Glomerular visceral epithelial cell (primary cell): ENCODE data around the gene HOXB8.

Experiments
- DNase-seq: peaks from one replicate; pipeline ENCODE4 v3.0.0-alpha.2; 2016; ENCODE audit errors: extremely low spot score

Gene HOXB8

DNA sequence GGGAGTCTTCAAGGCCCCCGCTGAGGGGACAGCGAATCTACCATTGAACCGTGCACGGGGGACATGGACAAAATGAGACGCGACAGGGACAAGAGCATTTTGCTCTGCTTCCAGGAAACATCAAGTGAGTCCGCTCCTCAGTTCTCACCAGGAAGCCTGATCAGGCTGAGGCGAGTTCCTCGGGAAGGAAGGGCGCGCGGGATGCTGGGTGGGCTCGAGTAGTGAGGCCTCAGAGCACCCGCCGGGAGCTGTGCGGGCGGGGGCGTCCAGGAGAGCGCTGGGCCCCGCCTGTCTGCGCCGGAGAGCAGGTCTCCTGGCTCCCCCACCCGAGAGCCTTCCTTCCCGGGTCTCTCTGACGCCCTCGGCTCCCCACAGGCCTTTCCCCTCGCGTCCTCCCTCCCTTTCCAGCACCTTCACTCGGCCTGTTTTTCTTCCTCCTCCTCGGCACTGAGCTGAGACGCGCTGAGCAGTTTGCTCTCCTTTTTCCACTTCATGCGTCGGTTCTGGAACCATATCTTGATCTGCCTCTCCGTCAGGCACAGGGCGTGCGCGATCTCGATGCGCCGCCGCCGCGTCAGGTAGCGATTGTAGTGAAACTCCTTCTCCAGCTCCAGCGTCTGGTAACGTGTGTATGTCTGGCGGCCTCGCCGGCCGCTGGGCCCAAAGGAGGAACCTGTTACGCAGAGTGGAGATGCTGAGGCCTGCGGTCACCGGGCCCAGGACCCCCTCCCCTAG lies 18.9 kb downstream of the HOXB8 start:
- DNase-seq: no peak

DNA sequence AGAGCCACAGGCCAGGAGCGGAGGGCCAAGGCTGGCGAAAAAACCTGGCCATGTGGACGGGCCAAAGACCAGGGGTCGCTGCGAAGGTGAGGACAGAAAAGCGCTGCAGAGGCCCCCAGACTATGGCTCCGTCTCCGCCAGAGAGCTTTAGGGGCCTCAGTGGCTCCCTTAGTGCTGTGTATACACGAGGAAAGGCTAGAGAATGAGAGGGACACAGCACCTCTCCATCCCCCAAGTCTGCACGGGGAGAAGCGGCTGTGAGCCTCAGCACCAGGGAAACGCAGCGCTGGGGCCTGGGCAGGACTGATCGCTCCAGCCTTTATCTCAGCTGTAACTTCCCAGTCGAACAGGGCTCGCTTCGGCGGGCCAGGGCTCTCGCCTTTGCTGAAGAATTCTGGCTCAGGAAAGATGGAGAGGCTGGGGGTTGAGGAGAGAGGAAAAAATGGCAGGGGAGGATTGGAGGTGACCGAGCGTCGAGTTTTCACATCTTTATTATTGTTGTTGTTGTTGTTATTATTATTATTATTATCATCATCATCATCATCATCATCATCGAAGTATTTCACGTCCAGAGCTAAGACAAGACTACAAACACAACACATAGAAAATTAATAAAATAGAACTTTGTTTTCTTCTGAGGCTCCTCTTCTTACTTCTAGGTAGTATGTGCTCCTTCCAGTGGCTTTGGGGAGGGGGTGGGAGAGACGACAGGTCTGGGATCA lies 19.7 kb downstream of the HOXB8 start:
- no peak for DNase-seq

DNA sequence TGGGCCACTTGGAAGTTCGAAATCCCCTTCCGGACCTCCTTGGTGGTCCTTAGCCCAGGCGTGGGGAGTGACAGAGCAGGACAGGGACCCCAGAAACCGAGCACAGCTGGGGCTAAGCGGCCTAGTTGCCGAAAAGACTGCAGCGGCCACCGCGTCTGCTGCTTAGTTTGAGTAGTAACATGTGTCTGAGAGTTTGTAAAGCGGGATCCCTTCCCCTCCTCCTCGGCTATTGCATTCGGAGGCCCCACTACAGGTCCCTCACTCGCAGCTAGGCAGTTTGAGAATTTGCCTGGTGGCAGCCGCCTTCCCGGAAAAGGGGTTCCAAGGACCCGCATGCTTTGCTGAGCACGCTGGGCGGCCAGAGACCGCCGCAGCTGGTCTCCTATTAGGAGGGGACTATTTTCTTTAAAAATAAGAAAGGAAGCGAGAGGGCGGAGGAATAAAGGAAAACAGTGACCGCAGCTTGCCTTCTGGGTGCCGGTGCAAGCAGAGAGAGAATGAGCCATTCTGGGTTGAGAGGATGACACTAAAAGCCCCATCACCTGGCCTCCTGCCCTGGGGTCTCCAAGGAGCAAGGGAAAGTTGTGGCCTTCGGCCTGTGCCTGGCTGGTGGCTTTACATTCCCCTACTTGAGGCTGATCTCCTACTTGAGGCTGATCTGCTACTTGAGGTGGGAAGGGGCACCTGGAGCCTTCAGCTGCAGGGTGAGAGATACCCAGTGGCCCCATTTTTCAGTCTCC lies 20.4 kb downstream of the HOXB8 start:
- no peak for DNase-seq

DNA sequence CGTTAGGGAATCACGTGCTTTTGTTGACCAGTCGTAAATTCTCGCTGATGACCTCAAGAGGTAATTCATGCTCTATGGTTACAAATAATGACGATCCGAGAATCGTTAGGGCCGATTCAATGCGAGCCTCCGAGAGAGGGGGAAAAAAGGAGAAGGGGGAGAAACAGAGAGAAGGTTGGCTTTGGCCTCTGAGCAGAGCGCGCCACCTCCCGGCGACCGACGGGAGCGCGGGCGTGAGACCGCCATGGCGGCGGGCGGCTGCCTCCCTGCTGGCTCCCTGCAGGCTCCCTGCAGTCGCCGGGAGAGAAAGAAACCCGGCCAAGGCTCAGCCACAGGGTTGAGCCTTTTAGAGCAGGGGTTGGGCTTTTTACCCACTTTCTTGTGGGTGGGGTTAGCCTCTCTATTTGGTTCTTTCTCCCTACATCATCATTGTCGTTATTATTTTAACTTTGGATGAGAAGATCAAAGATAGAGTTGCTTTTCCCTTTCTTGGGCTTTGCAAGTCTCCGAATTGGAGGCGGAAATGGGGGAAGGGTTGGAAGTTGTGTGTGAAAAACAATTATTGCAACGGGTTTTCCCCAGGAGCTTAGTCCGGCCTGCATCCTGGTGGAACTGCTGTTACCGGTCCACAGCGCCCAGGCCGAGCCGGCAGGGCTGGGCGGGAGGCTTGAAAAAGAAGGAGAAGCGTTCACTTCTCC lies 21.1 kb downstream of the HOXB8 start:
- peak; percentile 85 for DNase-seq

DNA sequence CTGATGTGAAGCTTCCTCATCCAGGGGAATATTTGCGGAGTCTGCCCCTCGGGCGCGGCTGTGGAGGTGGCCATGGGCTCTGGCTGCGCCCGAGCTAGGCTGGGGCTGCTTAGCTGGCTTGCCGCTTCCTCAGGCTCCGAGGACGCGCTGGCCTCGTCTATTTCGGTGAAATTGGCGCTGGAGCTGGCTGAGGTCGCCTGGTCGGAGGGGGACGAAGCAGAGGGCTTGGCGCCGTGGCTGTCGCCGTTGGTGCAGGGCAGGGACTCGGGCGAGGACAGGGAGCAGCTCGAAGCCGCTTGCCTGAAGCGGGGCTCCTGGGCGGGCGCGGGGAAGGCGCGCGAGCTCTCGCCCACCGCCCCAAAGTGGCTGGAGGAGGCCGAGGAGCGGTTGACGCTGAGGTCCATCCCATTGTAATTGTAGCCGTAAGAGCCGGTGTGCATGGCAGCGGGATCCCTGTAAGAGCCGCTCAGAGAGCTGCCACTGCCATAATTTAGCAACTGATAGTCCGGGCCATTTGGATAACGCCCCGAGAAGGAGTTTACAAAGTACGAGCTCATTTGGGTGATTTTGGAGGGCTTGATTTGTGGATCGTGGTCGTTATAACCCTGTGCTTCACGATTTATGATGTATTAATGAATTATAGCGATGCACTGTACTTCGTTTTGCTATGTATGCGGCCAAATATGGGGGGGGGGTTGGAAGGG lies 21.8 kb downstream of the HOXB8 start, which contains the start of gene HOXB5:
TSS of gene HOXB5 (minus strand) at position 654 of the 704 bp plus-strand sequence. CDS start at position 557, 97 bp downstream.
- DNase-seq: no peak

DNA sequence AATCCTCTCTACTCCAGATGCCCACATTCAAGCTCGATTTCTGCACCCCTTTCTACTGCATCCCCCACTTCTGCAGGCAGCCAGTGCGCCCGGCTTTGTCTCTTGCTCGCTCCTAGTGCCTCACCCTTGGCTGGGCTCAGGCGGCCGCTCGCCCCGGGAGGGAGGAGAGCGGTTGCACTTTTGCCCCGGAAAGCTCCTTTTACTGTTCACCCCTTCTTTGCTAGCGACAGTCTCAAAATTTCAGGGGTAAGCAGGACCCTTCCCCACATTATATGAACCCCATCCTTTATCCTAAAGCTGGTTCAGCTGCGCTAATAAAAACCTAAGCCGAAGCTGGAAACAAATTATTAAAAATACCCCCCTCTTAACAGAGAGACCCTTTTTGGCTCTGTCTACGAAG lies 22.5 kb downstream of the HOXB8 start:
- DNase-seq: no peak

DNA sequence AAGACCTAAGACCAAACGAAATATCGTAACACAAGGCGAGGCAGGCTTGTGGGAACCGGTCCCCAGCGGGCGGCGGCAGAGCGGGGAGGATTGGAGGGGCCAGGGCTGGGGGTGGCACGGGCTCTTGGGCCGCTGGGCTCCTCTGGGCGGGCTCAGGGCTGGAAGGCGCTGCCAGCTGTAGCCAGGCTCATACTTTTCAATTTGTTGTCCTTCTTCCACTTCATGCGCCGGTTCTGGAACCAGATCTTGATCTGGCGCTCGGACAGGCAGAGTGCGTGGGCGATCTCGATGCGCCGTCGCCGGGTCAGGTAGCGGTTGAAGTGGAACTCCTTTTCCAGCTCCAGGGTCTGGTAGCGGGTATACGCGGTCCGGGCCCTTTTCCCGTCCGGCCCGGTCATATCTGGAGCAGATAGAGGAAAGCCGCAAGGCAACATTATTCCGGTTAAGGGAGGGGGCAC lies 23.0 kb downstream of the HOXB8 start:
- no peak for DNase-seq

DNA sequence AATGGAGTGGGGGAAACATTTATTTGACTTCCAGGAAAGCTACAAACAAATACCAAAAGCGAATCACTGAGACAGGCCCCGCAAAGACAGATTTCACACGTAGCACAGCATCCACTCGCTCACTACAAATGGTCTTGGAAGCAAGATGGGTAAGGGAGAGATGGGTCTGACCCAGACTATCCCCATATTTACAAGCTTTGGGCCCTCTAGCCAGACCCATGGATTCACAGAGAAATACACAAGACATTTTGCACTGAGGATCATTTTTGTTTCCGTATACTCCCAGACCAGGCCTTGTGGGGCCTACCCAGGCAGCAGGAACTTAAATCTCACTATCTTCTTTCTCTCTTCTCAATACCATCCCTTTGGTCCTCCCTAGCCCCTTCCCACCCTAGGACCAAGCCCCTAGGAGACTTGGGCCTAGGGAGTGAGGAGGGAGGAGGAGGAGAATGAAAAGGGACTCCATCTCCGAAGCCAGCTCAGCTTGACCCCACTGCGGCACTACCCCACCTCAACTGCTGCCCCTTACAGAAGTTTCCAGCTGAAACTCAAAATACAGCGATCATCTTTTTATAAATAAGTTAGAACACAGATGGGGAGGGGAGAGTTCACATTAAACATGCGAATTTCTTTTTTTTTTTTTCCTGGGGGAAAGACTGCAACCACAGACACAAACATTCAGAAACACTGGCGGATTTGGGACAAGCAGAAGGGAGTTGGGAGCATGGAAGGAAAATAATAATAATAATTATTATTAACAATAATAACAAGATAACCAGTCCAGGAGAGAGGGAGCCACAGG lies 23.6 kb downstream of the HOXB8 start:
- no peak for DNase-seq

DNA sequence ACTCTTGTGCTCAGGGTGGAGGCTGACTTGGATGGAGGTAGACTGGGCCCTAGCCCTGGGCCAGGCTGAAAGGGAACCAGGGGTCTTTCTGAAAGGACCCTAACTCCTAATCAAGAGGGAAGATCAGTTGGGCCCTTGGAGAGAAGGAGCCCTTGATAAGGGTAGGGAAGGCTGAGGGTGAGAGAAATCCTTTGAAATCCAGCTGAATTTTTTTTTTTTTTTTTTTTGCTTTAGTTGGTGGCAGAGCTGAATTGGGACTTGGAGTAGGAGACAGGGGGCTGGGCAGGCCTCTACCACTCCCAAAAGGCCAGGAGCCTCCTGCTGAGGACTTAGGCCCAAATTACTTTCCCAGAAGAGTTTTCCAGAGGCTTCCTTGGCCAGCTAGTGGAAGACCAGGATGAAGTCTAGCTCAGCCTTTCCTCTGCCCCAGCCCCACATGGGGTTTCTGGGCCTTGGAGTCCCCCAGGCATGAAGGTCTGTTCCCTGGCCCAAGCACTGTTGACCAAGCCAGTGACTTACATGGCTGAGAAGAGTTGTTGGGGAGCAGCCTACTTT lies 24.4 kb downstream of the HOXB8 start:
- DNase-seq: no peak

DNA sequence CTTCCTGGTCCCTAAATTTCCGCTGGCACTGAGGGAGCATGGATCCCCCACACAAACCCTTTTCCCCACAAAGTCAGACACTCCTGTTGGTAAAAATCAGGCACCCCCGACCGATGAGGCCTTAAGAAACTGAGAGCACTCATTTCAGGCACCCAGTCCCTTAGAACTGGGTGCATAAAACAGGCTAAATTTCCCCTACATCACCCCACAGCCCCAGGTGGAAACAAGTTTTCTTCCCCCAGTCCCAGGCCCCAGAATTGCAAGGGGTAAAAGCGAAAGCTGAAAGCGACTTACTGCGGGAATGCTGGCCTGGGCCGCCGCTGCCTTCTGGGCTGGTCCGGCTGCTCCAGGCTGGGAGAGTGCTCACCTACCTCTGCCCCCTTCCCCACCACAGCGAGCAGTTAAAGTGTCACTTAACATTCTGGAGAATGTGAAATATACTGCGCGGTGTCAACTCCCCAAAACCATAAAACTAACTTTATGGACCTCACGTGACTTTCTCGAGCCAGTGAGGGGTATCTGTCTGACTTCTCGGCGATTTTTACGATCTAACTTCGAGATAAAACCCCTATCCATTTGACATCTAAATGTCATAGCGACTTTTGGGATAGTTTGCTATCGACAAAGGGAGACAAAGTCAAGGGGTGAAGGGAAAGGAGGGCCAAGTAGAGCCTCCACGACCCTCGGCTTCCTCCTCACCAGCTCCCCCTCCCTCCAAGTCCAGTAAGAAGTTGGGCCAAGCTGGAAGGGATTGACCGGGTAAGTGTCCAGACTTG lies 25.1 kb downstream of the HOXB8 start, which contains the start of gene HOXB3:
TSS of gene HOXB3 (minus strand) at position 411 of the 776 bp plus-strand sequence. CDS start 37,767 bp downstream, outside the sequence.
- no peak for DNase-seq

DNA sequence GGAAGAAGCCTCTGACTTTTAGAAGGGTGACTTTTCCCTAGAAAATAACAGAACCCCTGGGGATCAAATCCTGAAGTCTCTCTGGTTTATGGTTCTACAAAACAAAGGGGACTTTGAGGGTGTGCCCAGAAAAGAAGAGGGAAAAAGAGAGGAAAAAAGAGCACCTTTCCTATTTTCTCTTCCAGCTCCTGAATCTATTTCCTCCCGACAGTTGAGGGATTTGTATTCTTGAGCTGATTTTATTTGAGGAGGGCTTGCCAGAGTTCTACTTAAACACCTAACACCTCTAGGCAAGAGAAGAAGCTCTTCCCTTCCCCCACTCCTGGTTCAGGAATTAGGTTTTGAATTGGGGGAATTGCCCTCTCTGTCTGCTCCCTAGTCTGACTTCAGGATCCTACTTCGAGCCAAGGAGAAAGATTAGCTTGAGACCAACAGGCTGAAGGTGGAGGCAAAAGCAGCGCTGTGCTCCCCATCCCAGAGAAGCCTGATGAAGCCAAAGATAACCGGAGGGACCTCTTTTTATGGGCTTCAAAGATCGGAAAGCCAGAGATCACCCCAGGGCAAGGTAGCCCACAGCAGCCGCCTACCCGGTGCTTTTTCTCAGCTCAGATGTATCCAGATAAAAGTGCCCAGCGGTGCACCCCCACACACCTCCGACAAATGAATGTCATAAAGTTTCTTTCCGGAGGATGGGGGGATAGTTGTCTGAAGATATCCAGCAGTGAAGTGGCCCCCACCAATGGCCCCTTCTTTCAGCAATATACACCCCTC lies 25.8 kb downstream of the HOXB8 start:
- DNase-seq: no peak

DNA sequence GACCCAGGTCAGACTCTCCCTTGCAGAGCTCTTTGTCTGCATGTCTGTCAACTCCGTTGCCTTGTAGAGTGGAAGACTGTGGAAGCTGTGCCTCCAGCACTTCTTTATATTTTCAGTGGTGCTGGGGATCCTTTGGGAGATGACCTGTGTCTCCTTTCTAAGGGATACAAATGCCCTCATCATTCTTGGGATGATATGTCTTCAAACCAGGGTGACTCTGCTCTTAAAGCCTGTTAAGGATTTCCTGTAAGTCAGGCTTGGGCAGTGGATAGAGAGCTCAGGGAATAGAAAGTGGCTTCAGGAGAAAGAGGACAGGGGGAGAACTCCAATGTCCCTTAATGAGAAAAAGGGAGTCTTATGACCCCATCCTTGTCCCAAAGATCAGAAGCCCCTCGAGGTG lies 26.6 kb downstream of the HOXB8 start:
- DNase-seq: no peak

DNA sequence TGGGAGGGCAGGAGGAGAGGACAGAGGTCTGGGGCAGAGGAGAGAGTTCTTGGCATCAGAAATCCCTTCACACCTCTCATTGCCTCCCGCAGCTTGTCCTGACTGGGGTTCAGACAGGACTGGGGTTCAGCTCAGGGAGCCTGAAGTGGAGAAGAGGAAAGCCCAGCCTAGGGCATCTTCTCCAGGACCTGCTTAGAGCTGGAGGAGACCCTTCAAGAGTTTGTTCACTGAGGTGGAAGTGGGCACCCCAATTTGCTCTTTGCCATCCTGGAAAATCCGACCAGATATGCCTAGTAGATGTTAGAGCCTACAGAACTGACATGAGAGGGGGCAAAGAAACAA lies 27.0 kb downstream of the HOXB8 start:
- no peak for DNase-seq

DNA sequence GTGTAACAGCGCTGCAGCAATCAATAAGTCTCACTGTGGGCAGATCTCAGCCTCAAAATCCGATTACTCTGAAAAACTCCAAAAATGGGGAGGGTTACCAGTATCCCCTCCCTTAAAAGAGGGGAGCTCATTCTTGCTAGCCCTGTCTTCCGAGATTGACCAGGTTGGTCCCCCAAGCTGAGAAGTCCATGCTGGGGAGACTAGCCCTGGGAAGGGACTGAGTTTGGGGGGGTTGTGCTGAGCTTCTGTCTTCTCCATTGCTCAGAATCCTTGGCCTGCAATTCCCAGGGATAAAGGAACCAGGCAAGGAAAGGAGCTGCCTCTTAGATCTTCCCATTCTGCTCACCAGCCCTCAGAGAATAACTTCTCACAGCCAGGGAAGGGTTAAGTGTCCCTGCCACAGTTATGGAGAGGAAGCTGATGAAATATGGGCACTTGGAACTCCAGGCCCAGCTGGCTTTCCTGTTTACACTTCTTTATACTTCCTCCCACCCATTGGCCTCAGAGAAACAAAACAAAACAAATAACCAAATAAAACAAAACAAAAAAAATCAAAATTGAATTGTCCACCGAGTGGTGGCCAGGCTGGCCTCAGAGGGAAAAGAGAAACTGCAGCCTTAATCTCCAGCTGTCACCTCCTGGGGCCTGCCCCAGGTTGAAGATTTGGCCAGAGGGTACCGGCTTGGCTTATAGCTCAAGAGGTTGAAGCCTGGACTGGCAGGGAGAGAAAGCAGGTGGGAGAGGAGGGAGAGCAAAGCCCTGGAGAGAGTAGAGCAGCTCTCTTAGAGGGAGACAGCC lies 27.6 kb downstream of the HOXB8 start:
- no peak for DNase-seq

DNA sequence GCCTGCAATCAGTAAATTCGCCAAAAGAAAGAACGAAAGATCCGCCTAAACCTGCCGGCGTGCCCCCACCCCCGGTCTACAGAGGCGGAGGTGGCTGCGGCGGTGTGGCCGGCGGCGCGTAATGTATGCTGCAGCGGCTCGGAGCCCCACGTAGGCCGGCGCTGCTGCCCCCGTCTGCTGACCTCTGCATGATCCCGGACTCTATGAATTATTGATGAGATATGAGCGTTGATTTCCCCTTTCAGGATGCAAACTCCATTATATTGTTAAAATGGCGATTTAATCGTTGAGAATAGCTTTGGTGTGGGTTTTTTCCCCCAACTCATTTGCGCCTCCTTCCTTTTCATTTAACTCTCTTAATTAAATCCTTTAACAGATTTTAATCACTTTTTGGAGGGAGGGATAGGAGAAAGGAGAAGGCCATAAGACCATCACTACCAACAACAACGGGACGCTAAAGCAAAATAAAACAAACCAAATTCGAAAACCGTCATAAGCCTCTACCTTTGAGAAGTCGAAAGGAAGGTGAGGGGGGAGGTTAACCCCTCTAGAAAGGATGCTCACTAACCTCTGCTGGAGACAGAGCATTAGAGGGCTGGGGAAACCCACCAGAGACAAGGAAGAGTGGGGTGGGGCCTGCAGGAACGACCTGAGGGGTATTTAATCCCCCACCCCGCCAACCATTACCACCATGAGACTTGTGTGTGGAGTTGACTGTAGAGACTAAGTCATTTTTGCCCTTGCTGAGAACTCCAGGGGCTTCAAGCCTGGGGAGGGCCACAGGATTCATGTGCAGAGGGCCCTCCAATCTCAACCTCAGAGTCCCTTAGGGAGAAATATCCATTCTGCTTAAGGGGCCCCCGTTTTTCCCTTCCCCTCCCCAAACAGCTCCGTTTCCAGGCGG lies 28.5 kb downstream of the HOXB8 start:
- peak; percentile 59 for DNase-seq

DNA sequence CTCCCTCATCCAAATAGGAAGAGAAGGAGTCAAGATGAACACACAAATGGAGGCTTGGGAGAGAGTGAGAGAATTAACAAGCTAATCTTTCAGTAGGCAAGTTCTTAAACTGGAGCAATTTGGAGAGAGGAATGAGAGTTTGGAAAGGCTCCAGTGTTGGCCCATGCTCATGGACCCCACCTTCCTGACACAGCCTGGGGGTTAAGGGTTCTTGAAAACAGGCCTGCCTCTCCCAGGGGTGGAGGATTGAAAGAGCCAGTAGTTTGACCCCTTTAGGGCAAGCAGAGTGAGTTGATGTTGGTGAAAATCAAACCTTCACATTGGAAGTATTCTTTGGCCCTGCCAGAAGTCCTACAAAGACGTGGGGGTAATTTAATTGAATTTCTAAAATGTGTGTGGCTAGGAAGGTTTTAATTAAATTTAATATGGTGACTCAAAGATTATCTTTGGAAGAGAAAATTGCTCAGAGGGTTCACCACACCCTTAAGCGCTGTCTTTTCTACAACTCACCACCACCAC lies 30.8 kb downstream of the HOXB8 start:
- no peak for DNase-seq
